Breast epithelium (tissue), 3 donors: ENCODE results near the gene ADIPOQ.

ENCODE experiments used
- POLR2AphosphoS5 ChIP-seq, 3 donors: sonication (generic); formaldehyde crosslinking; IDR thresholded peaks; one replicate each; pipeline ENCODE4 v1.6.1; 2017; ENCODE audit warnings: antibody characterized with exemption in 3 of 3
- TF ChIP-seq, protein P1 (sequence below), 3 donors: fragments of 450-650 bp; IDR thresholded peaks; one replicate each; pipeline ENCODE4 v1.5.1; 2016 to 2017; ENCODE audit warnings: antibody characterized with exemption in 3 of 3, mild to moderate bottlenecking in 3 of 3, moderate library complexity in 3 of 3

DNA sequence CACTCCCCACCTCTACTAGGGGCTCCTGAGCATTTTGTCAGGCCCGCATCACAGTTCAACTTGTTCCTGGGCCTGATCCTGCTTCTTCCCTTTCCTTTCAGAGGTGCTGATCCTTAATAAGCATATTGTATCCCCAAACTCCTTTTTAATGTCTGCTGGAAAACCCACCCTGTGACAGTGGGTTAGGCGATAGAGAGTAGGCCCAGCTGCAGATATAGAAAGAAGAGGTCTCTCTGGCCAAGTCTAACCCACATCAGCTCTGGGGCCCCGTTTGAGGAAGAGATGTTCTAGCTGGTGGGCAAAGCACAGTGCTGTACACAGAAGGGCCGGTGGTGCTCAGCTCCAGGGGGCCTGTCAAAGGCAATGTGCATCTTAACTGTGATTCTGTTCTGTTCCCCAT lies 53.5 kb downstream of the ADIPOQ start:
- TF ChIP-seq, protein P1, sequence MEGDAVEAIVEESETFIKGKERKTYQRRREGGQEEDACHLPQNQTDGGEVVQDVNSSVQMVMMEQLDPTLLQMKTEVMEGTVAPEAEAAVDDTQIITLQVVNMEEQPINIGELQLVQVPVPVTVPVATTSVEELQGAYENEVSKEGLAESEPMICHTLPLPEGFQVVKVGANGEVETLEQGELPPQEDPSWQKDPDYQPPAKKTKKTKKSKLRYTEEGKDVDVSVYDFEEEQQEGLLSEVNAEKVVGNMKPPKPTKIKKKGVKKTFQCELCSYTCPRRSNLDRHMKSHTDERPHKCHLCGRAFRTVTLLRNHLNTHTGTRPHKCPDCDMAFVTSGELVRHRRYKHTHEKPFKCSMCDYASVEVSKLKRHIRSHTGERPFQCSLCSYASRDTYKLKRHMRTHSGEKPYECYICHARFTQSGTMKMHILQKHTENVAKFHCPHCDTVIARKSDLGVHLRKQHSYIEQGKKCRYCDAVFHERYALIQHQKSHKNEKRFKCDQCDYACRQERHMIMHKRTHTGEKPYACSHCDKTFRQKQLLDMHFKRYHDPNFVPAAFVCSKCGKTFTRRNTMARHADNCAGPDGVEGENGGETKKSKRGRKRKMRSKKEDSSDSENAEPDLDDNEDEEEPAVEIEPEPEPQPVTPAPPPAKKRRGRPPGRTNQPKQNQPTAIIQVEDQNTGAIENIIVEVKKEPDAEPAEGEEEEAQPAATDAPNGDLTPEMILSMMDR (IDR thresholded peaks at IDR 0.05), result no peak
- no peak for TF ChIP-seq POLR2AphosphoS5 (IDR thresholded peaks at IDR 0.05)
